ENCODE results near the gene TNRC6B.

GRCh38 chr22:40211476-40212054 is 33.8 kb downstream of the TNRC6B start:
- no peak for TF ChIP-seq CTCF (tag by site-specific recombination; IDR thresholded peaks at IDR 0.05)
- TF ChIP-seq ZSCAN16 (tag by site-specific recombination; IDR thresholded peaks at IDR 0.05), result no peak
- TF ChIP-seq, protein P1, sequence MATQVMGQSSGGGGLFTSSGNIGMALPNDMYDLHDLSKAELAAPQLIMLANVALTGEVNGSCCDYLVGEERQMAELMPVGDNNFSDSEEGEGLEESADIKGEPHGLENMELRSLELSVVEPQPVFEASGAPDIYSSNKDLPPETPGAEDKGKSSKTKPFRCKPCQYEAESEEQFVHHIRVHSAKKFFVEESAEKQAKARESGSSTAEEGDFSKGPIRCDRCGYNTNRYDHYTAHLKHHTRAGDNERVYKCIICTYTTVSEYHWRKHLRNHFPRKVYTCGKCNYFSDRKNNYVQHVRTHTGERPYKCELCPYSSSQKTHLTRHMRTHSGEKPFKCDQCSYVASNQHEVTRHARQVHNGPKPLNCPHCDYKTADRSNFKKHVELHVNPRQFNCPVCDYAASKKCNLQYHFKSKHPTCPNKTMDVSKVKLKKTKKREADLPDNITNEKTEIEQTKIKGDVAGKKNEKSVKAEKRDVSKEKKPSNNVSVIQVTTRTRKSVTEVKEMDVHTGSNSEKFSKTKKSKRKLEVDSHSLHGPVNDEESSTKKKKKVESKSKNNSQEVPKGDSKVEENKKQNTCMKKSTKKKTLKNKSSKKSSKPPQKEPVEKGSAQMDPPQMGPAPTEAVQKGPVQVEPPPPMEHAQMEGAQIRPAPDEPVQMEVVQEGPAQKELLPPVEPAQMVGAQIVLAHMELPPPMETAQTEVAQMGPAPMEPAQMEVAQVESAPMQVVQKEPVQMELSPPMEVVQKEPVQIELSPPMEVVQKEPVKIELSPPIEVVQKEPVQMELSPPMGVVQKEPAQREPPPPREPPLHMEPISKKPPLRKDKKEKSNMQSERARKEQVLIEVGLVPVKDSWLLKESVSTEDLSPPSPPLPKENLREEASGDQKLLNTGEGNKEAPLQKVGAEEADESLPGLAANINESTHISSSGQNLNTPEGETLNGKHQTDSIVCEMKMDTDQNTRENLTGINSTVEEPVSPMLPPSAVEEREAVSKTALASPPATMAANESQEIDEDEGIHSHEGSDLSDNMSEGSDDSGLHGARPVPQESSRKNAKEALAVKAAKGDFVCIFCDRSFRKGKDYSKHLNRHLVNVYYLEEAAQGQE (tag by site-specific recombination; IDR thresholded peaks at IDR 0.05), result no peak
- no peak for TF ChIP-seq ZNF449 (tag by site-specific recombination; IDR thresholded peaks at IDR 0.05)
- TF ChIP-seq ZFHX2 (tag by site-specific recombination; conservative IDR thresholded peaks at IDR 0.05), result no peak
- TF ChIP-seq ZNF10 (tag by site-specific recombination; IDR thresholded peaks at IDR 0.05), result no peak
- TF ChIP-seq ZNF133 (tag by site-specific recombination; IDR thresholded peaks at IDR 0.05), result no peak
- TF ChIP-seq ZNF274 (IDR thresholded peaks at IDR 0.05; ENCODE audit: low read length), result no peak
- no peak for TF ChIP-seq ZNF274 (tag by site-specific recombination; IDR thresholded peaks at IDR 0.05; ENCODE audit: borderline replicate concordance)
- TF ChIP-seq ZNF677 (tag by site-specific recombination; IDR thresholded peaks at IDR 0.05), result no peak
- TF ChIP-seq ZNF302 (tag by site-specific recombination; IDR thresholded peaks at IDR 0.05; ENCODE audit: low read depth), result no peak
- no peak for TF ChIP-seq HOXD13 (CRISPR knock-in tag; IDR thresholded peaks at IDR 0.05; ENCODE audit: borderline replicate concordance)
- no peak for TF ChIP-seq PRDM10 (tag by site-specific recombination; IDR thresholded peaks at IDR 0.05)
